ENCODE data around the gene ZNF775. TPM values are rescaled to one million over a fixed set of nuclear protein-coding genes. Genes with fewer than 3 reads are reported as not detected.

The ZNF775 gene
- total and polyA plus RNA-seq, 2 of the 13 experiments (the other 11 are each of a cell fraction or from before 2014, with no cell fraction given): 3.1 to 3.2 TPM

GRCh38 chr7:150404805-150405583, 25.9 kb downstream of the ZNF775 start (continued):
- TF ChIP-seq ZNF274 (CRISPR knock-in tag; IDR thresholded peaks at IDR 0.05) (peak; percentile 23; the same call in 1 of the 2 replicates), ZNF629 (CRISPR knock-in tag; conservative IDR thresholded peaks at IDR 0.05) (peak; percentile 25), BCLAF1 (IDR thresholded peaks at IDR 0.05) (no peak), KDM5B (CRISPR knock-in tag; IDR thresholded peaks at IDR 0.05; ENCODE audit: borderline replicate concordance) (peak; percentile 77; the same call in 1 of the 2 replicates), MED8 (CRISPR knock-in tag; IDR thresholded peaks at IDR 0.05; ENCODE audit: insufficient replicate concordance) (peak; percentile 70), SCMH1 (CRISPR knock-in tag; IDR thresholded peaks at IDR 0.05; ENCODE audit: borderline replicate concordance) (no peak), ZBTB8A (CRISPR knock-in tag; IDR thresholded peaks at IDR 0.05; ENCODE audit: borderline replicate concordance, low read depth) (peak; percentile 70; the same call in 1 of the 2 replicates), ZNF549 (CRISPR knock-in tag; IDR thresholded peaks at IDR 0.05) (no peak), MXD1 (CRISPR knock-in tag; IDR thresholded peaks at IDR 0.05) (peak; percentile 55; the same call in 1 of the 2 replicates), ZNF18 (CRISPR knock-in tag; IDR thresholded peaks at IDR 0.05; ENCODE audit: insufficient replicate concordance) (peak; percentile 50), TFDP2 (CRISPR knock-in tag; IDR thresholded peaks at IDR 0.05) (peak; percentile 82), RBFOX2 (IDR thresholded peaks at IDR 0.05; ENCODE audit: low read depth, low read length) (peak; percentile 97), MIER3 (CRISPR knock-in tag; IDR thresholded peaks at IDR 0.05; ENCODE audit: borderline replicate concordance) (no peak), REST (IDR thresholded peaks at IDR 0.05; ENCODE audit: borderline replicate concordance in 1 of 2, low read depth in 1 of 2, low read length in 2 of 2) (0 out of 4 replicates have a peak, but pooled peaks of 1 of the 2 experiments have one; percentile 35), AGO1 (IDR thresholded peaks at IDR 0.05; ENCODE audit: low read depth, low read length, poor library complexity, severe bottlenecking) (peak; percentile 50), ZNF891 (CRISPR knock-in tag; IDR thresholded peaks at IDR 0.05) (0 out of 2 replicates have a peak, but pooled peaks have one; percentile 39), BORCS8-MEF2B (CRISPR knock-in tag; IDR thresholded peaks at IDR 0.05) (peak; percentile 22; the same call in 1 of the 2 replicates), CBX1 (IDR thresholded peaks at IDR 0.05; ENCODE audit: low read depth) (peak; percentile 30)
